GM12801 (cell line): ENCODE measurements around the gene DCST2.

Source experiments
- CTCF ChIP-seq: IDR thresholded peaks from one replicate; pipeline ENCODE4 v1.5.1; 2011; ENCODE audit warnings: control low read depth; ENCODE audit not compliant: insufficient read length; ENCODE audit errors: extremely low read depth

The DCST2 gene

GRCh38 chr1:154993572-154994268 lies 39.9 kb downstream of the DCST2 start, which contains the start of gene LENEP:
TSS of gene LENEP (plus strand) at chr1:154993586. CDS start at chr1:154993608, 22 bp downstream.
- TF ChIP-seq CTCF, result no peak

GRCh38 chr1:154992721-154993571 lies 40.6 kb downstream of the DCST2 start:
- no peak for TF ChIP-seq CTCF

- TF ChIP-seq CTCF, result no peak
Measured at GRCh38 chr1:154990276-154990675, 43.3 kb downstream of the DCST2 start.

GRCh38 chr1:154989195-154989860 lies 44.3 kb downstream of the DCST2 start:
- no peak for TF ChIP-seq CTCF

GRCh38 chr1:154988058-154988954 lies 45.3 kb downstream of the DCST2 start:
- no peak for TF ChIP-seq CTCF

- no peak for TF ChIP-seq CTCF
Measured at GRCh38 chr1:154987326-154987725, 46.3 kb downstream of the DCST2 start.
